K562 (cell line): ENCODE data around the gene MRPS35. TPM values are rescaled to one million over a fixed set of nuclear protein-coding genes. Genes with fewer than 3 reads are reported as not detected.

Experiments
- CHD1 ChIP-seq: fragments of 200-600 bp; sonication (generic); IDR thresholded peaks from one replicate; pipeline ENCODE4 v1.6.1; 2012; ENCODE audit warnings: mild to moderate bottlenecking, moderate library complexity, low read length, inconsistent platforms
- DPF2 ChIP-seq: fragments of 450-650 bp; IDR thresholded peaks from 2 replicates; pipeline ENCODE4 v1.6.1; 2016
- HLTF ChIP-seq: fragments of 450-650 bp; IDR thresholded peaks from 2 replicates; pipeline ENCODE4 v1.6.1; 2016
- MAFG ChIP-seq: fragments of 450-650 bp; conservative IDR thresholded peaks from 2 replicates; pipeline ENCODE4 v1.6.1; 2016; ENCODE audit warnings: missing genetic modification characterization, missing compliant biosample characterization
- NFE2 ChIP-seq: IDR thresholded peaks from 2 replicates; pipeline ENCODE4 v1.6.1; 2014; ENCODE audit warnings: antibody characterized with exemption, low read depth
- SP1 ChIP-seq: sonication (generic); formaldehyde crosslinking; IDR thresholded peaks from 2 replicates; pipeline ENCODE4 v1.8.1; 2022; ENCODE audit warnings: mild to moderate bottlenecking, missing genetic modification reagents
- WHSC1 ChIP-seq: IDR thresholded peaks from one replicate; pipeline ENCODE4 v1.6.1; 2012; ENCODE audit warnings: low read length, control low read depth, inconsistent platforms
- ZNF766 ChIP-seq: fragments of 200-800 bp; sonication (Bioruptor generic); conservative IDR thresholded peaks from 2 replicates; pipeline ENCODE4 v1.6.1; 2016; ENCODE audit warnings: missing genetic modification characterization, missing compliant biosample characterization
- polyA plus RNA-seq, 8 experiments: library from polyadenylated mRNA; depleted of rRNA in 4 of 8; stranded (reverse) in 5 of 8; unstranded in 3 of 8; fragments of >200 nt; fragmentation: Nextera tagmentation in 2 of 8; fragmentation: Illumina TruSeq in 1 of 8; extraction: Ambion mirVana in 2 of 8; extraction: Trizol in 1 of 8; gene quantifications; 2 replicates each; pipeline versions ENCODE4 v1.2.1 to v1.2.3, GENCODE V29; 2011 to 2014; ENCODE audit warnings: inconsistent platforms in 1 of 8, missing spikeins in 1 of 8
- total RNA-seq, 7 experiments: library from RNA; depleted of rRNA in 6 of 7; stranded (reverse); fragments of >200 nt in 6 of 7; fragmentation: Illumina TruSeq in 2 of 7; extraction: Trizol in 2 of 7; gene quantifications; 2 replicates each; pipeline versions ENCODE4 v1.2.1 to v1.2.3, GENCODE V29; 2011 to 2021; ENCODE audit warnings: low replicate concordance in 1 of 7
- TF ChIP-seq, protein P1 (sequence below): IDR thresholded peaks from 3 replicates; pipeline ENCODE4 v1.6.1; 2011; ENCODE audit warnings: borderline replicate concordance, mild to moderate bottlenecking, moderate library complexity; ENCODE audit not compliant: insufficient read length; ENCODE audit errors: extremely low read depth
- TF ChIP-seq, protein P2 (sequence below): fragments of 450-650 bp; IDR thresholded peaks from 2 replicates; pipeline ENCODE4 v1.6.1; 2016; ENCODE audit warnings: missing biosample characterization, missing genetic modification characterization
- TF ChIP-seq, protein P3 (sequence below): sonication (generic); formaldehyde crosslinking; IDR thresholded peaks from 2 replicates; pipeline ENCODE4 v1.8.0; 2022; ENCODE audit warnings: mild to moderate bottlenecking, missing genetic modification reagents
- TF ChIP-seq, protein P4 (sequence below): sonication (generic); formaldehyde crosslinking; IDR thresholded peaks from 2 replicates; pipeline ENCODE4 v1.8.0; 2023; ENCODE audit warnings: mild to moderate bottlenecking, missing genetic modification reagents

The MRPS35 gene
- total and polyA plus RNA-seq, 9 of the 15 experiments (the other 6 are each of a cell fraction or from before 2014, with no cell fraction given): 79.0 to 183 (median 114) TPM

DNA sequence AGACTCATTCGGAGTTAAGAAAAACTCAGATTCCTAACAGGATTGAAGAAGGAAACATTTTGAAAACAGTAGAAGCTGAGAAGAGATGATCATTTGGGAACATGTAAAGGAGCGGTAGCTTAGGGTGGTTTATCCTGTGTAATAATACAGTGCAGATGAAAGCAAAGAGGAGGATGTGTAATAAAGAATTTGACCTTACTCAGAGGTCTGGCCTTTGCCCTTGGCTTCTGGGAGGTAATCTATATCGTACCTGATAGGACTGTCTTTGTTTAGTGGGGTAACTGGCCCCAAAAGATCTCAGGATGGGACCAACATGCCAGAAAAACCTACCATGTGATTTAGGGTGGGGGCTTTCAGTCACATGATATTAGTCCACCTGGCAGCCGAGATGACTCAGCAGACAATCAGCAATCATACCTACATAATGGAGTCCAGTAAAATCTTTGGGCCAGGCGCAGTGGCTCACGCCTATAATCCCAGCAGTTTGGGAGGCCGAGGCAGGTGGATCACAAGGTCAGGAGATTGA, 46.1 kb downstream of the MRPS35 start (continued):
- TF ChIP-seq, protein P1, sequence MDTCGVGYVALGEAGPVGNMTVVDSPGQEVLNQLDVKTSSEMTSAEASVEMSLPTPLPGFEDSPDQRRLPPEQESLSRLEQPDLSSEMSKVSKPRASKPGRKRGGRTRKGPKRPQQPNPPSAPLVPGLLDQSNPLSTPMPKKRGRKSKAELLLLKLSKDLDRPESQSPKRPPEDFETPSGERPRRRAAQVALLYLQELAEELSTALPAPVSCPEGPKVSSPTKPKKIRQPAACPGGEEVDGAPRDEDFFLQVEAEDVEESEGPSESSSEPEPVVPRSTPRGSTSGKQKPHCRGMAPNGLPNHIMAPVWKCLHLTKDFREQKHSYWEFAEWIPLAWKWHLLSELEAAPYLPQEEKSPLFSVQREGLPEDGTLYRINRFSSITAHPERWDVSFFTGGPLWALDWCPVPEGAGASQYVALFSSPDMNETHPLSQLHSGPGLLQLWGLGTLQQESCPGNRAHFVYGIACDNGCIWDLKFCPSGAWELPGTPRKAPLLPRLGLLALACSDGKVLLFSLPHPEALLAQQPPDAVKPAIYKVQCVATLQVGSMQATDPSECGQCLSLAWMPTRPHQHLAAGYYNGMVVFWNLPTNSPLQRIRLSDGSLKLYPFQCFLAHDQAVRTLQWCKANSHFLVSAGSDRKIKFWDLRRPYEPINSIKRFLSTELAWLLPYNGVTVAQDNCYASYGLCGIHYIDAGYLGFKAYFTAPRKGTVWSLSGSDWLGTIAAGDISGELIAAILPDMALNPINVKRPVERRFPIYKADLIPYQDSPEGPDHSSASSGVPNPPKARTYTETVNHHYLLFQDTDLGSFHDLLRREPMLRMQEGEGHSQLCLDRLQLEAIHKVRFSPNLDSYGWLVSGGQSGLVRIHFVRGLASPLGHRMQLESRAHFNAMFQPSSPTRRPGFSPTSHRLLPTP: no peak
- TF ChIP-seq WHSC1: no peak
- TF ChIP-seq ZNF766 (CRISPR knock-in tag): no peak
- 0 out of 2 replicates have a peak, but pooled peaks have one; percentile 21 for TF ChIP-seq MAFG (tag)
- no peak for TF ChIP-seq HLTF
- TF ChIP-seq SP1: no peak
- 0 out of 2 replicates have a peak, but pooled peaks have one; percentile 29 for TF ChIP-seq NFE2
- TF ChIP-seq, protein P2, sequence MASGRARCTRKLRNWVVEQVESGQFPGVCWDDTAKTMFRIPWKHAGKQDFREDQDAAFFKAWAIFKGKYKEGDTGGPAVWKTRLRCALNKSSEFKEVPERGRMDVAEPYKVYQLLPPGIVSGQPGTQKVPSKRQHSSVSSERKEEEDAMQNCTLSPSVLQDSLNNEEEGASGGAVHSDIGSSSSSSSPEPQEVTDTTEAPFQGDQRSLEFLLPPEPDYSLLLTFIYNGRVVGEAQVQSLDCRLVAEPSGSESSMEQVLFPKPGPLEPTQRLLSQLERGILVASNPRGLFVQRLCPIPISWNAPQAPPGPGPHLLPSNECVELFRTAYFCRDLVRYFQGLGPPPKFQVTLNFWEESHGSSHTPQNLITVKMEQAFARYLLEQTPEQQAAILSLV (tag): no peak
- TF ChIP-seq, protein P3, sequence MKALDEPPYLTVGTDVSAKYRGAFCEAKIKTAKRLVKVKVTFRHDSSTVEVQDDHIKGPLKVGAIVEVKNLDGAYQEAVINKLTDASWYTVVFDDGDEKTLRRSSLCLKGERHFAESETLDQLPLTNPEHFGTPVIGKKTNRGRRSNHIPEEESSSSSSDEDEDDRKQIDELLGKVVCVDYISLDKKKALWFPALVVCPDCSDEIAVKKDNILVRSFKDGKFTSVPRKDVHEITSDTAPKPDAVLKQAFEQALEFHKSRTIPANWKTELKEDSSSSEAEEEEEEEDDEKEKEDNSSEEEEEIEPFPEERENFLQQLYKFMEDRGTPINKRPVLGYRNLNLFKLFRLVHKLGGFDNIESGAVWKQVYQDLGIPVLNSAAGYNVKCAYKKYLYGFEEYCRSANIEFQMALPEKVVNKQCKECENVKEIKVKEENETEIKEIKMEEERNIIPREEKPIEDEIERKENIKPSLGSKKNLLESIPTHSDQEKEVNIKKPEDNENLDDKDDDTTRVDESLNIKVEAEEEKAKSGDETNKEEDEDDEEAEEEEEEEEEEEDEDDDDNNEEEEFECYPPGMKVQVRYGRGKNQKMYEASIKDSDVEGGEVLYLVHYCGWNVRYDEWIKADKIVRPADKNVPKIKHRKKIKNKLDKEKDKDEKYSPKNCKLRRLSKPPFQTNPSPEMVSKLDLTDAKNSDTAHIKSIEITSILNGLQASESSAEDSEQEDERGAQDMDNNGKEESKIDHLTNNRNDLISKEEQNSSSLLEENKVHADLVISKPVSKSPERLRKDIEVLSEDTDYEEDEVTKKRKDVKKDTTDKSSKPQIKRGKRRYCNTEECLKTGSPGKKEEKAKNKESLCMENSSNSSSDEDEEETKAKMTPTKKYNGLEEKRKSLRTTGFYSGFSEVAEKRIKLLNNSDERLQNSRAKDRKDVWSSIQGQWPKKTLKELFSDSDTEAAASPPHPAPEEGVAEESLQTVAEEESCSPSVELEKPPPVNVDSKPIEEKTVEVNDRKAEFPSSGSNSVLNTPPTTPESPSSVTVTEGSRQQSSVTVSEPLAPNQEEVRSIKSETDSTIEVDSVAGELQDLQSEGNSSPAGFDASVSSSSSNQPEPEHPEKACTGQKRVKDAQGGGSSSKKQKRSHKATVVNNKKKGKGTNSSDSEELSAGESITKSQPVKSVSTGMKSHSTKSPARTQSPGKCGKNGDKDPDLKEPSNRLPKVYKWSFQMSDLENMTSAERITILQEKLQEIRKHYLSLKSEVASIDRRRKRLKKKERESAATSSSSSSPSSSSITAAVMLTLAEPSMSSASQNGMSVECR: no peak
- TF ChIP-seq, protein P4, sequence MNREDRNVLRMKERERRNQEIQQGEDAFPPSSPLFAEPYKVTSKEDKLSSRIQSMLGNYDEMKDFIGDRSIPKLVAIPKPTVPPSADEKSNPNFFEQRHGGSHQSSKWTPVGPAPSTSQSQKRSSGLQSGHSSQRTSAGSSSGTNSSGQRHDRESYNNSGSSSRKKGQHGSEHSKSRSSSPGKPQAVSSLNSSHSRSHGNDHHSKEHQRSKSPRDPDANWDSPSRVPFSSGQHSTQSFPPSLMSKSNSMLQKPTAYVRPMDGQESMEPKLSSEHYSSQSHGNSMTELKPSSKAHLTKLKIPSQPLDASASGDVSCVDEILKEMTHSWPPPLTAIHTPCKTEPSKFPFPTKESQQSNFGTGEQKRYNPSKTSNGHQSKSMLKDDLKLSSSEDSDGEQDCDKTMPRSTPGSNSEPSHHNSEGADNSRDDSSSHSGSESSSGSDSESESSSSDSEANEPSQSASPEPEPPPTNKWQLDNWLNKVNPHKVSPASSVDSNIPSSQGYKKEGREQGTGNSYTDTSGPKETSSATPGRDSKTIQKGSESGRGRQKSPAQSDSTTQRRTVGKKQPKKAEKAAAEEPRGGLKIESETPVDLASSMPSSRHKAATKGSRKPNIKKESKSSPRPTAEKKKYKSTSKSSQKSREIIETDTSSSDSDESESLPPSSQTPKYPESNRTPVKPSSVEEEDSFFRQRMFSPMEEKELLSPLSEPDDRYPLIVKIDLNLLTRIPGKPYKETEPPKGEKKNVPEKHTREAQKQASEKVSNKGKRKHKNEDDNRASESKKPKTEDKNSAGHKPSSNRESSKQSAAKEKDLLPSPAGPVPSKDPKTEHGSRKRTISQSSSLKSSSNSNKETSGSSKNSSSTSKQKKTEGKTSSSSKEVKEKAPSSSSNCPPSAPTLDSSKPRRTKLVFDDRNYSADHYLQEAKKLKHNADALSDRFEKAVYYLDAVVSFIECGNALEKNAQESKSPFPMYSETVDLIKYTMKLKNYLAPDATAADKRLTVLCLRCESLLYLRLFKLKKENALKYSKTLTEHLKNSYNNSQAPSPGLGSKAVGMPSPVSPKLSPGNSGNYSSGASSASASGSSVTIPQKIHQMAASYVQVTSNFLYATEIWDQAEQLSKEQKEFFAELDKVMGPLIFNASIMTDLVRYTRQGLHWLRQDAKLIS (CRISPR knock-in tag): no peak
- no peak for TF ChIP-seq DPF2
- no peak for TF ChIP-seq CHD1
